Measurements from ENCODE around the gene EXT2.

EXT2 gene

DNA sequence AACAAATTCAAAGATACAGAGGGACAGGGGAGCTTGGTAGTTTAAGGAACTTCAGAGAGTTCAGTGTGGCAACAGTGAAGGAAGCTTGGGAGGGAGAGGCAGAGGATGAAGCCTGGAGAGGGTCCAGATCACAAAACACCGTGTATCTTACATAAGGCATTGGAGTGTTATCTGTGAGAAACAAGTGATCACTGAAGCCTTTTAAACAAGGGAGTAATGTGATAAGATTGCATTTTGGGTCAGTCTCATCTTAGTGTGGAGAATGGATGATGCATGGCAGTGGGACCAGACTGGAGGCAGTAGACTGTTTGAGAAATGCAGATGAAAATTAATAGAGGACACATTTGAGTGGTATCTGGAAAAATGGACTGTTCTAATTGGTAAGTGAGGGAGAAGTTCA lies 79.4 kb downstream of the EXT2 start:
- no peak for DNase-seq

DNA sequence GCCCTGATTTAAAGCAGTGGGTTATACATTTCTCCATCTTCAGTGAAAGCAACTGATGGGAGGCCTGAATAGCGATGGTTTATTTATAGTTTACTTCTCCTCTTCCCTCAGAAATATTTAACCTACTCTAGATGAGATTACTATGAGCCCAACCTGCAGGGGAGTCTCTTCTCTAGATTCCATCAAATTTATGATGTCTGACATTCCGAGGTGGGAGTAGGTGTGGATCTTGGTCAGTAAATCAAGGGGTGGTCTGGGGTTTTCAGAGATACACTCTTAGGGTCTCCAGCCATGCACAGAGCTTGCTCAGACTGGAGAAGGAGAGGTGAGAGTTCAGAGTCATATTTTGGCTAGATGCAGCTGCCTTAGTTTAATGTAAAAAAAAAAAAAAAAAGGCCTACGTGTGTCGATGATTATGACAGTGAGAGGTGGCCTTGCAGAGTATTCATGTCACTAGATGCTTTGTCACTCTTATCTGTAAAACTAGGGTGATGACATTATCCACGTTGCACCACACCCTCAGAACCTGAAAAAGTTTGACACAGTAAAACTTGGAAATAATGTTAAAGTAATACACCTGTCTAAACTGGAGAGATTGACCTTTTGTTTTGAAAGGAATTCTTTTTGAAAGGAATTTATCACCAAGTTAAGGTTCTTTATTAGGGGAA lies 81.2 kb downstream of the EXT2 start:
- DNase-seq, result no peak

GRCh38 chr11:44177905-44178304 lies 82.4 kb downstream of the EXT2 start:
- no peak for DNase-seq

DNA sequence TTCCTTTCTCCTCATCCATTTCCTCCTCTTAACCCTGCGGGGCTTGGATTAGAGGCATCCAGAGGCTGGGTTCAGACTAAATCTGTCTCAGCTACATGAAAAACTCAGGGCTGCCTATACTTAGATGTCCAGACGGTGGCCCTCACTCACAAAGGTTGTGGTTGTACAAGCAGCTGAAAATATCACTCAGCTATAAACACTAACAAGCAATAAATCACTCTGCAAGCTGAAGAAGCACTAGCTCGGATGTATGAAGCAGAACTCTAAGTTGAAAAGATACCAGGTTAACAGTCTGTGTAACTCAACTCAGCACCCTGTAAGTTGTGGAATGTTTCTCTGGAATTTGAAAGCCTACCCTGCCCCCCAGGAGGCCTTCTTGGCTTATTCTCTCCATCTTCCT lies 82.9 kb downstream of the EXT2 start:
- no peak for DNase-seq

DNA sequence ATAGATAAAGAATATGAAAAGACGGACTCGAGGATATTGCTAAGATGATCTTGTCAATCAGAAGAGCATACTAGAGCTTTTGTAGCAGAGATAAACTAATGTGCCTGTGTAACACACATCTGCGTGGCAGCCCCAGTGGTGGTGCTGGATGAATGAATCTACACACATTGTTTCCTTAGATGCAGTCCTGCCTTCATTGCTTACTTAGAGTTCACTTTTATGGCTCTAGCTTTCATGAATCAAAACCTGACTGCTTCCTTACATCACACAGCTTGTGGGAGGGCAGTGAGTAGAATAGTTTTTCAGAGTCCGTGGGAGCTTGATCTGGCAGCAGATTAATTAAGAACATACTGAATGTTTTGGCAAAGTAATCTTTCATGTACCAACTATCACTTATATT lies 83.7 kb downstream of the EXT2 start:
- no peak for DNase-seq

DNA sequence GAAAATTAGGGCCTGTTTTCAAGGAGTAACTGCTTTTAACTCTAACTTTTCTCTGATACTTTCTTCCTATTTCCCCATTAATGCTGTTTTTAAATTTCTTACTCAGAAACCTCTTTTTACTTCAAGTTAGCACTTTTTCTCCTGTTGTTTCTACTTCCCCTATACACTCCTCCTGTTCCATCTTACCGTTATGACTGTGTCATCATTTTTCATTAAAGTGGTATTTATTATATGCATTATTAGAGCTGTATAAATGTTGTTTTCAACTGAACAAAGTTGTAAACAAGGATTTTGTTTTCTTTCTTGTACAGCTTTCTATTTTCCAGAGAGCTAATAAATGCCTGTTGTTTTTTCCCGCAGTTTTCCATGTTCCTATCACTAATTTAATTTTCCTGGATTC lies 84.6 kb downstream of the EXT2 start:
- no peak for DNase-seq

DNA sequence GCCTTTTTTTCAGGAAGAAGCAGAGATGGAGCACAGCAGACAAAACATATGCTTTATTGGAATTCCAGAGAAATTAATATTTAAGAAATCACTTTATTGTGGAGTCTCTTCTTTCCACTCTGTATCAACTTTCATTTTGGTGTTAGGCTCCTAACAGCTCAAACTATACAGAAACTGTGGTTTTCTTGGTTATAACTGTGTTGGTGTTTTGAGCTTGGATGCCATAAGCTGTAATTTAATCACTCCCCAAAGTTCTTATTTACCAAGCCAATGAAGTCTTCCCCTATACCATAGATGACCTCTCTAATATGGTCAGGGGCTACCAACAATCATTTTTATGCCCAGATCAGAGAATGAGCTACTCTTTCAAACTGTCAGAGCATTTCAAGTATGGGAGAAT lies 90.0 kb downstream of the EXT2 start:
- DNase-seq, result no peak

GRCh38 chr11:44186321-44186930 lies 90.9 kb downstream of the EXT2 start:
- no peak for DNase-seq

- no peak for DNase-seq
Measured at GRCh38 chr11:44188643-44189042, 93.2 kb downstream of the EXT2 start.

GRCh38 chr11:44189986-44190882 lies 94.8 kb downstream of the EXT2 start:
- no peak for DNase-seq

DNA sequence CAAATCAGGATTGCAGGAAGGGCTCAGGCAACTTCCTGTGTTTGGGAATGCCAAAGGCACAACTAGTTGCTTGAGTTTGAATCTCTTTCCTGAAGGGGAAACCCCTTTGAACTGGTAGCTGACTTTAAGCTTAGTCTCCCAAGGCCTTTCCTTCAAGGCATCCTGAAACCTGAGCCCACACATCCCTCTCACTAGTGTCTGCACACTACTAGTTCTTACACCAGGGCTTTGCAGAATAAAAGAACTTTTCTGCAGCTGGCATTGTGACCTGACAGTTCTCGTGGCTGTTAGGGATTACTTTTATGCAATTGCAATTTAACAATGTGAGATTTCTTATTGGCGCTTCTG lies 95.4 kb downstream of the EXT2 start:
- no peak for DNase-seq

DNA sequence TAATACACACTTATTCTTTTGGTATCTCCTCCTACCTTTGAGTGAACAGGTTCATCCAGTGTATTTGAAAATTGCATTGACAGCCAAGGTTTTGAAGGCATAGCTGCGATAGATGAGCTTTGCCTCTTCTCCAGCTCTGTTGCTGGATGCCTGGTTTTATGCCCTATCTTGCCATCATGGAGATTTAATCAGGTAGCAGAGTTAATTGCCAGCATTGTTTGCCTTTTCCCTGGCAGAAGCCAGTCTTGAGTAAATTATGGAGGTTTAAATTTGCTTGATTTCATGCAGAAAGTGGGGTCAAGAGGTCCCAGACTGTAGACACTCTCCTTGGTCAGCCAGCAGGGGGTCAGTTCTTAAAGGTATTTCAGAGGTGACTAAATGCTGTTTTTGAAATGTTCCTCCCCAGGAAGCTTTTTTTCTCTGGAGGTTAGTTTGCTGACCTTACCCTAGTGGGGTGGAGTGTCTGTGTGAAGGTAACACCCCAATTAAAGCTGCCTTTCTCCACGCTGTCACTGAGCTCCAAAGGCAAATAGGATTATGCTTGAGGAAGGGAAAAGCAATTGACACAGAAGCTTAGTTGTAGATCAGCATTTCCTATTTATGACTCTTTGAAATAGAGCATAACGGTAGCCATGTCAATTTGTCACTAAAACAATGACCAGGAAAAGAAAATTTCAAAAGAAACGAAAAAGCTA lies 96.0 kb downstream of the EXT2 start:
- no peak for DNase-seq

DNA sequence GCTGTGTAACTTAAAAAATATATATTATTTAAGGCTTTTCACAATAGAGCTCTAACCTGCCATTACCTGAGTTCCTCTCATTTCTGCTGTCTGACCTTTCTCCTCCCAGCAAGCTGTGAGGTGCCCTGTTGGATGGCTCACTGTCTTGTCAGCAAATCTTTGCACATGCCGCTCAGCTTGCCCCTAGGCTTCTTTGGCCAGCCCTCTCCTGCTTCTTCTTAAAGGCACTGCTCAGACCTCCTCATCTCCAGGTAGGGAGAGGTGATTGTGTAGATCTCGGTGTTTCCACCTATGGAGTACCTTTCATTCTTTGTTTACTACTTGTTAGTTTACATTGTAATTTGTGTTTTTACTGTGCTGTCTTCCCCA lies 96.5 kb downstream of the EXT2 start:
- DNase-seq, result no peak

DNA sequence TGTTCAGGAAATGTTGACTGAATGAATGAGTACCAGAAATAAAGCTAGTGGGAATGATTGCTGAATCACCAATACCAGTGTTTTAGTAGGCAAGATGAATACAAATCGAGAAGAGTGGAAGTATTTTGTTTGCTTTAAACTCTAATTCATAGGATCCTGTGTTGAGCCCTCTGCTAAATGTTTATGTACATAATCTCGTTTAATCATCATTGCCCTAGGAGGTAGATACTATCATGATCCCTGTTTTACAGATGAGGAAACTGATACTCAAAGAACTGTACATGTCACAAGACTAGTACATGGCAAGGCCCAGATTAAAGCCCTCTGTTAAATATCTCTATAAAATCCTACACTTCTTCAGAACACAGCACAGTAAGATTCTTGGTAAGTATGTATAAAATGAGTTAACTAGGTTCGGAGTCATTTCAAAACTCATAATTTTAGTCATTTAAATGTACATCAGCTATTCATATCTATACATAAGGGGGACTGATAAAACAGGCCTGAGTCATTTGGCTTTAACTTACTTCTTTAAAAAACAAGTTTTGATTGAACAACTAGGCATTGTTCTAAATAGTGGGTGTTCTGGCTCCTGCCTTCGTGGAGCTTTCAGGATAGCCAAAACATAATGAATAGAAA lies 97.1 kb downstream of the EXT2 start:
- DNase-seq, result no peak

- DNase-seq, result no peak
Measured at GRCh38 chr11:44193856-44194255, 98.4 kb downstream of the EXT2 start.

DNA sequence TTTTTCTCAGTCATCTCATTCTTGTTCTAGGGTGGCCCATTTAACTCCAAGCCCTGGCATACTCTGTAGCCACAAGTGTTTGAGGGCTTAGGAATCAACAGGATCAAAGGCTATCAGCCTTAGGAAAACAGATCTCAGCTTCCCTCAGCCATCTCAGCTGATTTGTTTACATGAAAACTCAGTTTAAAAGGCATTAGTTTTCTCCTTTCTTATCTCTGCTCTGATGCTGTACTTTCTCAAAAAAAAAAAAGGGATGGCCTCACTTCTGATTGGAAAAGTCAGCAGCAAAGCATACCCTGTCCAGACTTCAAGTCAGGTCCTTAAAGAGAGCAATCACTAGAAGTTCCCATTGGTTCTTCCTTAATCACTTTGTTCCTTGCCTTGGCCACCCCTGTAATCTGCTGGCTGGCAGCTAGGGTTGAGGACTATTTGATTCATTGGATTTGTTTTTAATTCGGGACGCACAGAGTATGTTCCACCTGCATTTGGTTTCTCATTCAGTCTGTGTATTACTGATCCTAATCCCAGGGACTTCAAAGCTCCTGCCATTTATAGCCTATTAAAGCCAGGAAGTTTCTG lies 102.8 kb downstream of the EXT2 start:
- no peak for DNase-seq

DNA sequence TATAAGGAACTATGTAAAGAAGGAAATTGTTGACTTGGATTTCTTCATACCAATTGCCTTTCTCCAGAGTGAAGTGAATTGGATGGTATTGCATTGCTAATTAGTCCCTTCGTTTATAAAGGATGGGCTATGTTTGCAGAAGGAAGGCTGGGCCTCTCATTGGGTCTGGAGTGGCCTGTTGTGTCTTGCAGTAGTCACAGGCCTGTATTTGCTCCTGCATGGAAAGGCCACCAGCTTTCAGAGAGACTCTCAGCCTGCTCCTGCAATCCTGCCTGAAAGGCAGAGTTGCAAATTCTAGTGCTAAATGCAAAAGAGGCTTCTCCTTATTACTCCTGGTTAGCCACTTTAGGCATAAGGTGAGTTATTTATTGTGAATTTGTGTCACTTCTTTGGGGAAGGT lies 103.8 kb downstream of the EXT2 start:
- no peak for DNase-seq

DNA sequence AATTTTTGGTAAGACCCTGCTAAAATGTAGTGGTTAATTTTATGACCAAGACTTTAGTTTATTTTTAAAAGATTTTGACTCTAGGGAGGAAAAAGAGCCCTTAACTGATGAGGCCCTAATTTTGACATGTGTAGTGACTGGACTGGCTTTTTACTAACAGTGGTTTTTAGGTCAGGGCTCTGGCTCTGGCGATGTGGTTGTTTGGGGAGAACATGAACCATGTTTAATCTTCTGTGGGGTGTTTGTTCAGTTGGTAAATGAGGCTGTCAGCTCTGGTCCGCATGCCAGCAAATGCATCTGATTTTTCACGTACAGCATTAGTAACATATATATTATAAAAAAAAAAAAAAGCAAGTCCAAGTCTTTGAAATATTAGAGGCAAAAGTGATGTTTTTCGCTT lies 104.3 kb downstream of the EXT2 start:
- no peak for DNase-seq

DNA sequence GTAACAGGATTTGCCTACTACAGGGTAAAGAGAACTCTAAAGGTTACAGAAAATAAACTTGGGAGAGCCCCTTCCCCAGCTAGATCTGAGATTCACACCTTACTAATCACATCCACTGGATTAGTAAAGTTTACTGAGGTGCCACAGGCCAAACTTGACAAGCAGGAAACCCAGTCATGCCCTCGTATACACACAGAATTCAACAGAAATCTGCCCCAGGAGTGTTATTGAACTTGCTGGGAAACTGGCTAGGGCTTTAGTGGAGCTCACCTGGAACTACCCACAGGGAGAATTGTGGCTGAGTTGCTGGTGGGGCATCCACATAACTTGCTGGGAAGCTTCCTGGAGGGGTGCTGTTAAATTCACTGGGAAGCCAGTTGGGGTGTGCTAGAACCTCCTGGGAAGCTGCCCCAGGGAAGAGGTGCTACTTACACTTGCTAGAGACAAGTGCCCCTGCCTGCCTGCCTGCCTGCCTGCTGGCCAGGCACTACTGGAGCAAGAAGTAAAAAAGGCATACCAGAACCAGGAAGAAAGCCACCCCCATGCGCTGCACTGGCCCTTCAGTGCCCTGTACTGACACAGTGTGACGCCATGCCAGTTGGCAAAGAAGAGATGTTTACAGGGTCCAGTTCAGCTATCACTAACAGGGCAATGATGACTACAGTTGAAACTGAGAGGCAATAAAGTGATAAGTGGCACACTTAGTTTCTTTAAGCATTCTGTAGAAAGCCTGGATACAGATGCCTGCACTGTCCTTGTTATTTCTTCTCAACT lies 108.0 kb downstream of the EXT2 start:
- no peak for DNase-seq

DNA sequence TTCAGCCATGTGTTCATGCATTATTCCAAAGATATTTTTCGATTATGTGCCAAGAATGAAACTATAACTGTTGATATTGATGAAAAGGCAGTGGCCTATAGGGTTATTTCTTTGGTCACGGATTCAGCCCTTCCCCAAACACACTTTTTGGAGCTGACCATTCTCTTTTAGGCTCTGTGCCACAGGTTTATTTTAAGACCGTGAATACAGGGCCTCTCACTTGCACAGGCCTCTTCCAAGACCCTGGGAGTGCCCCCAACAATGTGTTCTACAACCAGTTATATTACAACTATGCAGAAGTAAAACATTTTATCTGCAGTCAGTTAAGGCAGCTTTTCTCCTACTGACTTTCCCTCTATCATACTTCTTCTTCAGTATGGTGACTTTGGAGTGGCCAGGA lies 109.9 kb downstream of the EXT2 start:
- DNase-seq, result no peak

- no peak for DNase-seq
Measured at GRCh38 chr11:44205836-44206235, 110.4 kb downstream of the EXT2 start.

GRCh38 chr11:44207292-44207691 lies 111.8 kb downstream of the EXT2 start:
- no peak for DNase-seq

Data from activated CD4-positive, alpha-beta T cell treated with anti-CD3 and anti-CD28 coated beads for 48 hours (primary cell).